Osteoblast (primary cell): ENCODE results near the gene MRPL30. TPM values are rescaled to one million over a fixed set of nuclear protein-coding genes. Genes with fewer than 3 reads are reported as not detected.
A peak's percentile ranks its signal among the peaks of the same experiment; 100 is the strongest.

ENCODE experiments used
- DNase-seq: peaks from one replicate; pipeline ENCODE4 v3.0.0; 2011; ENCODE audit warnings: low spot score, mixed read lengths; ENCODE audit not compliant: insufficient read length; ENCODE audit errors: missing footprints
- H2AFZ ChIP-seq: 2 replicates; pipeline ENCODE4 v1.6.0; 2011; ENCODE audit warnings: mild to moderate bottlenecking, low read length
- H3K27ac ChIP-seq: 2 replicates; pipeline ENCODE4 v1.5.1; 2011; ENCODE audit warnings: mild to moderate bottlenecking, low read depth, low read length, moderate library complexity
- H3K27me3 ChIP-seq: 2 replicates; pipeline ENCODE4 v1.6.0; 2012; ENCODE audit warnings: mild to moderate bottlenecking, control low read depth, inconsistent platforms, low read length, moderate library complexity; ENCODE audit not compliant: insufficient read depth
- H3K36me3 ChIP-seq: 2 replicates; pipeline ENCODE4 v1.5.1; 2011; ENCODE audit warnings: mild to moderate bottlenecking, low read length, control low read depth, moderate library complexity; ENCODE audit not compliant: insufficient read depth
- H3K4me1 ChIP-seq: 2 replicates; pipeline ENCODE4 v1.5.1; 2011; ENCODE audit warnings: mild to moderate bottlenecking, low read length, control low read depth, moderate library complexity; ENCODE audit not compliant: insufficient read depth
- H3K4me2 ChIP-seq: 2 replicates; pipeline ENCODE4 v1.6.0; 2011; ENCODE audit warnings: mild to moderate bottlenecking, low read length; ENCODE audit not compliant: insufficient read depth
- H3K4me3 ChIP-seq: fragments of 200-600 bp; sonication (generic); 3 replicates; pipeline ENCODE4 v1.5.1; 2012; ENCODE audit warnings: mild to moderate bottlenecking, low read length, inconsistent platforms; ENCODE audit not compliant: insufficient read depth
- H3K79me2 ChIP-seq: 2 replicates; pipeline ENCODE4 v1.6.0; 2012; ENCODE audit warnings: mild to moderate bottlenecking, low read length, control low read depth, inconsistent platforms; ENCODE audit not compliant: insufficient read depth
- H3K9me3 ChIP-seq: 2 replicates; pipeline ENCODE4 v1.5.1; 2011; ENCODE audit warnings: low read depth, low read length, control low read depth
- H4K20me1 ChIP-seq: 2 replicates; pipeline ENCODE4 v1.6.0; 2012; ENCODE audit warnings: mild to moderate bottlenecking, low read length, control low read depth; ENCODE audit not compliant: insufficient read depth
- CTCF ChIP-seq: IDR thresholded peaks from 2 replicates; pipeline ENCODE4 v1.5.1; 2011; ENCODE audit warnings: mild to moderate bottlenecking, low read depth, low read length, moderate library complexity; ENCODE audit errors: extremely low read depth
- total RNA-seq: library from RNA; depleted of rRNA; stranded (reverse); fragments of >200 nt; gene quantifications from 2 replicates; pipeline ENCODE4 v1.2.3, GENCODE V29; 2012

MRPL30 gene
- total RNA-seq, 1 donor: 41.6 TPM

- no peaks in the 10 kb centered on the region for H4K20me1 ChIP-seq
- peak overlapping the region; percentile 81 for H3K4me3 ChIP-seq
- peaks cover 15% of the 10 kb centered on the region for H3K4me1 ChIP-seq
- no peaks in the 10 kb centered on the region for H3K36me3 ChIP-seq
- peaks cover 21% of the 10 kb centered on the region for H3K79me2 ChIP-seq
- H3K4me2 ChIP-seq: peak overlapping the region; percentile 98
- no peaks in the 10 kb centered on the region for H3K9me3 ChIP-seq
- DNase-seq: no peak
- no peaks in the 10 kb centered on the region for H3K27me3 ChIP-seq
- TF ChIP-seq CTCF: no peak
- H2AFZ ChIP-seq: peak overlapping the region; percentile 99
- H3K27ac ChIP-seq: peak overlapping the region; percentile 86
Observed at GRCh38 chr2:99153921-99154604, 26.9 kb upstream of the MRPL30 start.

GRCh38 chr2:99154643-99155536 lies 26.1 kb upstream of the MRPL30 start, which contains the start of the genes LIPT1 and TSGA10:
TSS of gene LIPT1 (plus strand) at chr2:99154967. CDS start at chr2:99161958, 6,991 bp downstream.
TSS of gene TSGA10 (minus strand) at chr2:99154942. CDS start at chr2:99109439, 45,503 bp downstream.
- no peak for TF ChIP-seq CTCF
- no peaks in the 10 kb centered on the region for H3K27me3 ChIP-seq

GRCh38 chr2:99156891-99157290 lies 24.1 kb upstream of the MRPL30 start:
- Histone ChIP-seq H3K79me2 (peaks cover 21% of the 10 kb centered on the region), H2AFZ (no peak overlapping the region), H3K27ac (no peak overlapping the region), H3K4me1 (peaks cover 15% of the 10 kb centered on the region), H3K4me3 (no peak overlapping the region), H3K27me3 (no peaks in the 10 kb centered on the region), H3K4me2 (no peak overlapping the region), H4K20me1 (no peaks in the 10 kb centered on the region), H3K36me3 (no peaks in the 10 kb centered on the region), H3K9me3 (no peaks in the 10 kb centered on the region)
- TF ChIP-seq CTCF: no peak
- no peak for DNase-seq

More at GRCh38 chr2:99154643-99155536, 26.1 kb upstream of the MRPL30 start, which contains the start of the genes LIPT1 and TSGA10:
- Histone ChIP-seq H3K79me2 (peaks cover 21% of the 10 kb centered on the region), H3K27ac (peak within 1 kb of the TSS; percentile 86), H3K4me2 (peak within 1 kb of the TSS; percentile 98), H4K20me1 (no peaks in the 10 kb centered on the region), H3K36me3 (no peaks in the 10 kb centered on the region), H3K9me3 (no peaks in the 10 kb centered on the region), H3K4me3 (peak within 1 kb of the TSS; percentile 81), H2AFZ (peak within 1 kb of the TSS; percentile 99), H3K4me1 (peaks cover 15% of the 10 kb centered on the region)
- peak; percentile 97 for DNase-seq
